ENCODE results near the gene KCNT1.

The KCNT1 gene

DNA sequence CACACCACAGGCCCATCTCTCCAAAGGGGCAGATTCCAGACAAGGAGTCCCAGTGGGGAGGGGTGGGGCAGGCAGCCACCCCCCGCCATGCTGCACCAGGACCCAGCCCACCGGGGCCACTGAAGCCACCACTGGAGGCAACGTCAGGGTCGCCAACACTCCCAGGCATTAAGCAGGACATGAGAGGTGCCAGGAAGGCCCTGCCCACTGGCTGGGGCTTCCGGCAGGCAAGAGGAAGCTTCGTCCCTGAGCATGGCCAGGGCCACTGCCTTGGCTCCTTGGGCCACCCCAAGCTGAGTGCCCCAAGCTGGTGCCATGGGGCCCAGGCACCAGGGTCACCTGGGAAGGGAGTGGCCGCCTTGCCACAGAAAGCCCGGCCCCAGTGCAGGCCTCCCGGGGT lies 17.5 kb downstream of the KCNT1 start:
- DNase-seq (ENCODE audit: low read depth, low spot score), result no peak
- no peak overlapping the region for H3K27ac ChIP-seq

DNA sequence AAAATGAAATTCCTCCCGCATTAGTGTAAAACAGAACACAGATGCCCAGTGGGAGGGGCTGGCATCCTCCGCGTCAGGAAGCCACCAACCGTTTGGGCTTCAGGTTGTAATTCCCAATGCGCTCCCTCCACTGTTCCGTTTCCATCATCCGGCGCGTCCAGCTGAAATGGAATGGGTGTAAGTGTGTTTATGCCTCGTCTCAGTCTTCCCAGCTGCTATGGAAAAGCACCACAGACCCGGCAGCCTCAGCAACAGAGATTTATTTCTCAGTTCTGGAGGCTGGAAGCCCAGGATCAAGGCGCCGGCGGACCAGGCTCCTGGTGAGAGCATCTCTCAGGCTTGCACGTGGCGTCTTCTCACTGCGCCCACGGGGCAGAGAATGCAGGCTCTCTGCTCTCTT lies 20.4 kb downstream of the KCNT1 start:
- no peak for DNase-seq (ENCODE audit: low read depth, low spot score)
- no peak overlapping the region for H3K27ac ChIP-seq

- no peak for DNase-seq (ENCODE audit: low read depth, low spot score)
- no peak overlapping the region for H3K27ac ChIP-seq
Measured at GRCh38 chr9:135724186-135724787, 22.3 kb downstream of the KCNT1 start.

DNA sequence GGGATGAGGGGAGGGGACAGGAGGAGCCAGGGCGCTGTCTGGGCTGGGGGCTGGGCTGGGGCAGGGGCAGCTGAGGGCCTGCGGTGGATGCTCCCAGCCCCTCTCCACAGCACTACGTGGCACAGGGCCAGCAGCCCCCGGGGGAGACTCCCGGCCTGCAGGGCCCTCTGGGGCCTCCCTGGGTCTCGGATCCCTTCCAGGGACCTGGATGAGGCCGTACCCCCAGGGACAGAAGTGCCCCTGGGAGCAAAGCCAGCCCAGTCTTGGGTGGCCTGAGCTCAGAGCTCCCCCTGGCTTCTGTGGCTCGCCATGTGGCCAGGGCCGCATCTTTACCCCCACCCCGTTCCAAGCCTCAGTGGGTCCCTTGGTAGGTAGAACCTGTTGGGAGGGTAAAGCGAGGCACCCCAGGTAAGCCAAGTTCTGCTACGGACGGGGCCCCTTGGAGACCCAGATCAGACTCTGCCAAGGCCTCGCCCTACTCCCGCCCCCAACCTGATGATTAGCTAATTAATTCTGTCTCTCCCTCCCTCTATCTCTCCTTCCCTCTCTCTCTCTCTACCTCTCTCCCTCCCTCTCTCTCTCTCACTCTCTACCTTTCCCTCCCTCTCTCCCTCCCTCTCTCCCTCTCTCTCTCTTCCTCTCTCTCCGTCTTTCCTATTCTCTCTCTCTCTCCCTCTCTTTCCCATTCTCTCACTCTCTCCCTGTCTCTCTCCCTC lies 24.3 kb downstream of the KCNT1 start:
- no peak overlapping the region for H3K27ac ChIP-seq
- no peak for DNase-seq (ENCODE audit: low read depth, low spot score)

- no peak overlapping the region for H3K27ac ChIP-seq
- no peak for DNase-seq (ENCODE audit: low read depth, low spot score)
Measured at GRCh38 chr9:135727257-135727875, 25.4 kb downstream of the KCNT1 start.

- no peak for DNase-seq (ENCODE audit: low read depth, low spot score)
- H3K27ac ChIP-seq, result no peak overlapping the region
Measured at GRCh38 chr9:135728436-135729110, 26.6 kb downstream of the KCNT1 start.

GRCh38 chr9:135729480-135729879 lies 27.5 kb downstream of the KCNT1 start:
- no peak overlapping the region for H3K27ac ChIP-seq
- no peak for DNase-seq (ENCODE audit: low read depth, low spot score)

DNA sequence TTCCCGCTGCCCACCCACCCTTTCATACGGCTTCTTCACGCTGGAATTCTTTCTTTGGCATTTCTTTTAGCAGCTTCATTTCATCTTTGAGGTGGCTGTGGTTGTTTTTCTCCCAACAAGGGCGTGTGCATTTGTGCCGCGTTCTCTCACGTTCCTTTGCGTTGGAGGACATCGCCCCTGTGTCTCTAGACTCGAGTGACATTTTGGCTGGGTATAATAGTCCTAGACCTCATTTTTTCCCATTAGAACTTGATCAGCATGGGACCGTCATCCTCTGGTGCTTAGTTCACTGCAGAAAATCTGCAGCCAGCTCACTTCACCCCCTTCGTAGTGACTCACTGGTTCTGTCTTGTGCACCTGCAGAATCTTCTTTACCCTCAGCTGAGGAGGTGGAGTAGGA lies 29.5 kb downstream of the KCNT1 start:
- H3K27ac ChIP-seq, result no peak overlapping the region
- DNase-seq (ENCODE audit: low read depth, low spot score), result no peak

DNA sequence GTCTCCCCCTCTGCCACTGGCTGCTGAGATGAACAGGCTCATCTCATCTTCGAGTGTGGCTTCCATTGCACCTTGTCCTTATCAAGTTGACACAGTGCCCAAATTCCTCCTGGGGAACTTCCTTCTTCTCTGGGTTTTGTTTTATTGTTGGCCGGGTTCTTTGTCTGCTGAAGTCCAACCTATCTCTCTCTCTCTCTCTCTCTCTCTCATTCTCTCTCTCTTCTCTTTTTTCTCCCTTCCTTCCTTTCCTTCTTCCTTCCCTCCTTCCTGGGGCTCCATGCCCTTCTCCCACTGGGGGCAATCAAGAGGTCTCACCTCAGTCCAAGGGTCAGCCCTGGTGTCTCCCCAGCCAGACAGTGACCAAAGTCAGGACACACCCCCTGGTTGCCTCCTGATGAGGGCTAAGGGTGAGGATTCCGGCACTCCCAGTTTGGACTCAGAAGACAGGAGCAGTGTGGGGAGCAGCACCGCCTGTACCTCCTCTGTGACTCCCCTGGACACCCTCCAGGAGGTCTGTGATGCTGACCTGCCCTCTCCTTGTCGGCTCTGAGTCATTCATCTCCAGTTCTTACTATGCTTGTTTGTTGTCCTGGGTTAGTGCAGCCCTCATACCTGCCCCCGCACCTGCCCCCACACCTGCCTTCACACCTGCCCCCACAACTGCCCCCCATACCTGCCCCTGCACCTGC lies 30.7 kb downstream of the KCNT1 start:
- DNase-seq (ENCODE audit: low read depth, low spot score), result no peak
- no peak overlapping the region for H3K27ac ChIP-seq

- no peak for DNase-seq (ENCODE audit: low read depth, low spot score)
Measured at GRCh38 chr9:135734616-135735144, 32.7 kb downstream of the KCNT1 start.

GRCh38 chr9:135736272-135736978 lies 34.4 kb downstream of the KCNT1 start:
- no peak for DNase-seq (ENCODE audit: low read depth, low spot score)
- H3K27ac ChIP-seq, result no peak overlapping the region

More at GRCh38 chr9:135734616-135735144, 32.7 kb downstream of the KCNT1 start:
- H3K27ac ChIP-seq, result no peak overlapping the region

GRCh38 chr9:135736979-135737839 lies 35.2 kb downstream of the KCNT1 start:
- no peak overlapping the region for H3K27ac ChIP-seq
- DNase-seq (ENCODE audit: low read depth, low spot score), result no peak

DNA sequence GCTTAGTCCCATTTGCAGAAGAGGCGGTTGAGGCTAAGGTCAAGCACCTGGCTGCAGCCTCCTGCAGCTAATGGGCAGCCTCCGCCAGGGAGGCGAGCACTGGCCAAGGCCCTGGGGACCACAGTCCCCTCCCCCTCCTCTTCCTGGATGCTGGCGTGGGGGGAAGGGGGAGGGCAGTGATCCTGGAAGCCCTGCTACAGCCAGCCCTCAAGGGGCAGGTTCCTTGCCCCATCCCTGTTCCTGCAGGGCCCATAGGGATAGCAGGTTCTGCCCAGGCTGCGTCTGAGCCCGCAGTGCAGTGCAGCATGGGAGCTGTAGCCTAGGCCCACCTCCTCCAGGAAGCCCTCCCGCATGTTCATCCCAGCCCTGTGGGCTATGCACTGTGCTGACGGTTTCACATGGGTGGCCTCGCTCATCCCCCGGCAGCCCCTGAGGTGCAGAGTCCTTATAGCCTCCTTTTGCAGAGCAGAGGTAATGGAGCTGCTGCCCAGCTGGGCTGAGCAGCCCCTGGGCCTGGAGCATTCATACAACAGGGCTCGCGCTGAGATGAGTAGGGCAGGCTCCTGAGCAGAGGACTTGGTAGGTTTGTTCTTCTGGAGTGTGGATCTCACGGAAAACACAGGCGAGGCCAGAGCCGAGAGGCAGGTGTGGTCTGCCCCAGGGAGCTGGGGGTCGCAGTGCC lies 36.0 kb downstream of the KCNT1 start:
- no peak for DNase-seq (ENCODE audit: low read depth, low spot score)
- no peak overlapping the region for H3K27ac ChIP-seq

- DNase-seq (ENCODE audit: low read depth, low spot score), result no peak
- H3K27ac ChIP-seq, result no peak overlapping the region
Measured at GRCh38 chr9:135739271-135740220, 37.6 kb downstream of the KCNT1 start.

GRCh38 chr9:135741276-135742219 lies 39.6 kb downstream of the KCNT1 start:
- DNase-seq (ENCODE audit: low read depth, low spot score), result no peak
- no peak overlapping the region for H3K27ac ChIP-seq

GRCh38 chr9:135743021-135743420 lies 41.0 kb downstream of the KCNT1 start:
- no peak for DNase-seq (ENCODE audit: low read depth, low spot score)
- H3K27ac ChIP-seq, result no peak overlapping the region

All from epithelial cell of prostate (primary cell).